Fibroblast of skin of back (primary cell): ENCODE measurements around the gene CASK.
"Not testable (repeated sequence)": the region's sequence is repeated elsewhere in the genome, so short reads cannot be mapped to it uniquely, and the experiment has no call there.

Experiments used
- DNase-seq: peaks from one replicate; pipeline ENCODE4 v3.0.0-alpha.2; 2013

Gene CASK

DNA sequence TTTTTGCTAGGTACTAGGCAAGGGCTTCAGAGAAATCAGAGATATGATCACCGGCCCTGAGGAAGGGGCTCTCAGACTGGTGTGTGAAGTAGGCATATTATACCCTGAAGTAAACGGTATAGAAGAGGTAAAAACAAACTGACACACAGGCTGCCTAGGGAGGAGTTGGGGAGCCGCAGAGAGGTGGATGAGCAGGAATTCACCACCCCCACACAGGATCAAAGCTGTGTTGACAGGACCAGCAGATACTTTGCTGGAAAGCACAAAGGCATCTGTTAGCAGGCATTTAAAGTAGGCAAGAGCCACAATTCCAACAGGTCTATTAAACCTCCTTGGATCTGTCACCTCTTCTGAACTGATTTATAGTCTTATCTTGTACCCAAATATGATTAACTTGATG lies 306.4 kb downstream of the CASK start:
- no peak for DNase-seq

DNA sequence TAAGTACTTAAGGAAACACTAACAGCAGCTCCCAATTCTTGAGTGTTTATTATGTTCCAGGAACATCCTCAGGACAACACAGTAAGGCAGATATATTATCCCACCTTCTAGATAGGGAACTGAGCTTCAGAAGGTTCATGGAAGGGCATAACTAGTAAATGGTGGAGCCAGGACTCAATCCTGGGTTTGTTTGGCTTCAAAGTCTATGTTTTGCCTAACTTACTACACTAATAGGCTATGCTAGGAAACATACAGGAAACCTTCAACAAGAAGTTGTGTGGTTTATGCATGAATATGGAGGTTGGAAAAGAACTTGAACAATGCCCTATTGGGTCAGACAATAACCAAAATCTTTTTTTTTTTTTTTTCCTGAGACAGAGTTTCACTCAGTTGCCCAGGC lies 307.1 kb downstream of the CASK start:
- DNase-seq, result no peak

DNA sequence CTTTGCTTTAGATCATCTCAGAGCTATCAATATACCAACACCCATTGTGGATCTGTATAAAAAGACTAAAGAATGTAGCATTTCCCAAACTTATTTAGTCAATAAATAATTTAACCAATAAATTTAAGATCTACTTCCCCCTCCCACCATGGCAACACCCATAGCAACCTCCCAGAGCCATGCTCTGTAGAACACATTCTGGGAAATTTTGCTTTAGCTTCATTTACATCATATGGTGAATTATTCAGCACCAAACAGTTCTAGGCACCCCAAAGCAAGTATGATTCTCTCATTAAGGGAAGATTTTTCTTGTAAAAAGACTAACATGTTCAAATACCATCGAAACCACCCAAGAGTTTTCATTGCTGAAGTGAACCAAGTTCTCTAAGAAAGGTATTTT lies 315.1 kb downstream of the CASK start:
- DNase-seq, result no peak

DNA sequence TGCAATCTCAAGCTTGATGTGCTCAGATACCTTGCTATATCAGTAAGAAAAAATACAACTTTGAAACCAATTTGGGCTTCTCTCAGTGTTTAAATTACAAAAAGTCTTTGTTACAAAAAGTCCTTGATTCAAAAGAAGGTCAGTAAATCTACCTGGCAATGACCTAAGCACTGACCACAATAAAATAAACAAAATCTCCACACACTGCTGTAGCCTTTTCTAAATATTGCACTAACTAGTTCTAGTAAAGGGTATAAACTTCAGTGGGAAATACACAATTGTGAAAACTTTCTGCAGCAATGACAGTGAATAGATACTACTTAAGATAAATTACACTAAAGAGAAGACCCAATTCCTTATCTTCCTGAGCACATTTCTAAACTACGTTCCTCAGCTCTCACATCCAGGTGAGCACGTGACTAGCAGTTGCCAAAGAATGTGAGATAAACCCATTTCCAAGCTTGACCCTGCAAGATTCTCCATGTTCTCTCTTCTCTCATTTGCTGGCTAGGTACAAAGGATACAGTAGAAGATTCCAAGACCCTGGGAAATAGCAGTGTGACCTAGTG lies 316.0 kb downstream of the CASK start:
- DNase-seq, result no peak

DNA sequence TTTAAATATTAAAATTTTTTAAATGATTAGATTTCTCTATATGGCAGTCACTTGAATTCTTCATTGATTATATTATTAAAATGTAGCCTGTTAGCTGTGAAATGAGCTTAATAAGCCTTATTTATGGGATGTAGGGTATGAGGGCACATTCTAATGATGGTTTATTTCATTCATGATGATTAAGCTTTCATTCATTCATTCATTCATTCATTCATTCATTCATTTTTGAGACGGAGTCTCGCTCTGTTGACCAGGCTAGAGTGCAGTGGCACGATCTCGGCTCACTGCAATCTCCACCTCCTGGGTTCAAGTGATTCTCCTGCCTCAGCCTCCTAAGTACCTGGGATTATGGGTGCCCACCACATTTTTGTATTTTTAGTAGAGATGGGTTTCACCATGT lies 317.3 kb downstream of the CASK start:
- not testable (repeated sequence) for DNase-seq

DNA sequence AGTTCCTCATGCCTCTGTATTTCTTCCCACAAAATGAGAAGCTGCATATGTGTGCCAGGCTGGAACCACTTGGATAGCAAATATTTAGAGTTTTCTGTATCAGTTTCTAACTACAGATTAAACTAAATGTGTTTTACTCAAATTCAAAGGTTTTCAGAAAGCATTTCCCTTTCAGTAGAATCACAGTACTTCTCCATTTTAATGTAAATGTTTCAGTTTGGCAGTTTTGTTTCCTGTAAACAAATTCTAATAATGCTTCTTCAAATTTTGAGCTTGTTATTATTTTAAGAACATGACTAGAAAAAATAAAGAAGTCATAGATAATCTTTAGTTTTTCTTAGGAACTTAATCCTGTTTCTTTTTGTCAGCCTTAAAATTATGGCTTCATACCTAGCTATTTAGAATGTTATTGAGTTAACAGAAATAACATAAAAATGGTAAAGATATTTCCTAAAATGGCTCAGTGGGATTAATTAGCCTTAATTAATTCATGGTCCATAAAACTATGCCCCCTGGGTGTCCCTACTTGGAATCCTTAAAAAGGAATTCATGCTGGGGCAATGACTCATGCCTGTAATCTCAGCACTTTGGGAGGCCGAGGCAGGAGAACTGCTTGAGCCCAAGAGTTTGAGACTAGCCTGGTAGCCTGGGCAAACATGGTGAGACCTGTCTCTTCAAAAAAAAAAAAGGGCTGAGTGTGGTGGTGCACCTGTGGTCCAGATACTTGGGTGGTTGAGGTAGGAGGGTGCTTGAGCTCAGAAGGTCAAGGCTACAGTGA lies 318.4 kb downstream of the CASK start:
- DNase-seq, result peak; percentile 53

DNA sequence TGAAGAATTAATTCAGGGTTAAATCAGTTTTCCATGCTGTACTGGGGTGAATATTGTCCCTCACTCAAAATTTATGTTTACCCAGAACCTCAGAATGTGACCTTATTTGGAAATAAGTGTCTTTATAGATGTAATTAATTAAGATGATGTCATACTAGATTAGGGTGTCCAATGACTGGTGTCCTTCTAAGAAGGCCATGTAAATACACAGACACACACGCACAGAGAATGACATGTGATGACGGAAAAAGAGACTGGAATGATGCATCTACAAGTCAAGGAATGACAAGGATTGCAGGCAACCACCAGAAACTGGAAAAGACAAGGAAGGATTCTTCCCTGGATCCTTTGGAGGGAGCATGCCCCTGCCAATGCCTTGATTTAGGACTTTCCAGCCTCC lies 319.2 kb downstream of the CASK start:
- DNase-seq, result no peak

DNA sequence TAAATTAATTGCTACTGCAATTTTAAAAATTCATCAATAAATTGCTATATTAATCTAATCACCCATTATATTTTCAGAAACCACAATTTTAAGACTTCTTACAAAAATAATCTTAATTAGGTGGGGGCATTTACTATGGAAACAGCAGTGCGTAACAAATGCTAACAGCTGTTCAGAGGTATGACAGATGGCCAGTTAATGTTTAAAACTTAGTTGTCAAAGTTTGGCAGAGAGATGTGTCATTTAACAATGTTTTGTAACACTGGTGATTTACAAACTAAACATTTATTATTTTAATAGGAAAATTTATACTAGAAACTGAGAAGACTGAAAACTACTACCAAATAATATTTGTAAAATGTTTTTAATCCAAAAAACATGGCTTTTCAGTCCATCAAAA lies 319.8 kb downstream of the CASK start:
- DNase-seq, result no peak

DNA sequence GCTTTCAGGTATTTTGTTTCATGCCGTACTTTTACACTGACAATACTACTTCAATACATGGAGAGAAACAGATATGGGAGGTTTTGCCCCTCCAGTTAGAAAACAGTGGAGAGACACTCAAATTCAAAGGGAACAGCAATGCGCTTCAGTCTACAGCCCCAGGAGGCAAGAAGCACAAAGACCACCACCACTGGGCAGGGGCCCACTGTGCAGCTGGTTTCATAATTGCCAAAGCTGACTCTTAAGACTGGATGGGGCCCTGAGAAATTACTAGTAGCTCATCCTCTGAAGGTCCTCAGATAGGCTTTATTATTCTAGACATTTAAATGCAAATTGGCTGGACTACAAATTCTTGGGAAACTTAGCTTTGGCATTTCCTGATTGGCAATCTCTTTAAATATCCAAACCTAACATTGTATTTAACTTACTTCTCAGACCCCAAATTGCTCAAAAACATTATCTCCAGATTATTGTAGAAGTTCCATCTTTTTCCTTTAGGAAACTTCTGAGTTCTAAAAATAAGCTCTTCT lies 320.5 kb downstream of the CASK start:
- DNase-seq, result peak; percentile 52

DNA sequence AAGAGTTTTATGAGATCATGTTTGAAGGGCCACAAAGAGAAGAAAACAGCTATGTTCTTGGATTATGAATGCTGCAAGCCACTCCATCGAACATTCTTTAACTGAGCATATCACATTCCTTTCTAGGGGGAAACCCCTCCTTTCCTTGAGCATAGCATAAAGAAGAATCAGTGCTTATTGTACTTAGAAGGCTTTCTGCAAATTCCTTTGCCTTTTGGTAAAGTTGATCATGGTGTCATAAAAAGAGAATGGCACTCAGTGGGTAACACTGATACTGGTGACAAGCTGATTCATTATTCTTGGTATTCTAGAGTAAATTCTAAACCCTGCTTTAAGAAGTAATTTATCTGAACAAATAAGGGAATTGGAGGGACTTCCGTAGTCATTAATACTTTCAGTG lies 323.1 kb downstream of the CASK start:
- peak; percentile 94 for DNase-seq

DNA sequence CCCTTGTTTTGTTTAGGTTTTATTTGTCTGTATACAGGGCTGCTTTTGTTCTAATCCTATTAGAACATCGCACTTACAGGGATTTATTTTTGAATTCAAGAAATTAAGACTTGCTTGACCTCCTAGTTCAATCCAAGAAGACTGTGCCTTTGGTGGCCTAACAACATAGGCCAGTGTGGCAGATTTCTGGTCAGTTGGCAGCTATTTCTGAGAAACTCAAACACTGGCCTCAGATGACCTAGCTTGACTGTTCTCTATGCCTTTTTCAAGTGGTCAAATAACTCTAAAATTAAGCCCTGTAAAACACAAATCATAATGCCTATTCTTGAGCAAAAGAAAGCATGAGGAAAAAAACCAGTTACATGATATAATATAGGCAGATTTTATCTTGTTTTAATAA lies 323.8 kb downstream of the CASK start:
- DNase-seq, result no peak

DNA sequence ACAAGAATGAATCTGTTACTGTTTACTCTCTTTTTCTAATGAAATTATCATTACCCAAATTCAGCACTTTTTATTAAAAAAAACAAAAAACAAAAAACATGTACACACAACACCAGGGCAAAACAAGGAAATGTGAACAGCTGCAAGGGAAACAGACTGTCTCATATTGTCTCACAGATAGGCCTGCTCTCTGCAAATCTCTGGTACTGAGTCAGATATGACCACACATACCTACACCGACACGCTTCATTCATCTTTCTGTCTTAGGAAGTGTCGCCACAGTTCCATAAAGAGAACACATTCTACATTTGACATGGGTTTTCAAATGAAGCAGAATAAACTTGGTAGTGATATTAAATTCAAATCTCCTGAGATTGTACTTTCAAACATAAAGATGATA lies 326.8 kb downstream of the CASK start:
- no peak for DNase-seq

DNA sequence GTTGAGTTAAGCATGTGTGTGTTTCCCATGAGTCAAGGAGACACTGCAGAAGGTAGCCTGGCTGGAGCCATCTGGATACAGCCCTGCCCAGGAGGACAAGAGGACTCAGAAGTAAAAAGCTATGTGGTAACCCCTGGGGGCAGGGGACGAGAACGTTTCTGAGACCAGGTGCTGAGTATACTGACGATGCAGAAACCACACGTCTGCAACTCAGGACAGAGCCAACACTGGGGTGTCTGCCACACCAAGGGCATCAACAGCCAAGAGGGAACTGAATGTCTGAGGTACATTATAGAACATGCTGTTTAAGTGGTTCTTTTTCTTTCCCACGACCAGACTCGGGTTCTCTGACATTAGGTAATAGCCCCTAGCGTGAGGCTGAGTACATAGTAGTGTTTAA lies 328.7 kb downstream of the CASK start:
- no peak for DNase-seq

DNA sequence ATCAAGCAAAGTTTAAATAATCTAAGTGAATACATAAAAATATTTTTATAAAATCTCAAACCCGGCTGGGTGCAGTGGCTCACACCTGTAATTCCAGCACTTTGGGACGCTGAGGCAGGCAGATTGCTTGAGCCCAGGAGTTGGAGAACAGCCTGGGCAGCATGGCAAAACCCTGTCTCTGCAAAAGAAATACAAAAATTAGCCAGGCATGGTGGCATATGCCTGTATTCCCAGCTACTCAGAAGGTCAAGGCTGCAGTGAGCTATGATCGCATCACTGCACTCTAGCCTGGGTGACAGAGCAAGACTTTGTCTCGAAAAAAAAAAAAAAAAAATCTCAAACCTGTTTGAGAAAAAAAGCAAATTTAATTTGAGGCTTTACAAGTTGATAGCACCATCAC lies 331.4 kb downstream of the CASK start:
- DNase-seq, result no peak

DNA sequence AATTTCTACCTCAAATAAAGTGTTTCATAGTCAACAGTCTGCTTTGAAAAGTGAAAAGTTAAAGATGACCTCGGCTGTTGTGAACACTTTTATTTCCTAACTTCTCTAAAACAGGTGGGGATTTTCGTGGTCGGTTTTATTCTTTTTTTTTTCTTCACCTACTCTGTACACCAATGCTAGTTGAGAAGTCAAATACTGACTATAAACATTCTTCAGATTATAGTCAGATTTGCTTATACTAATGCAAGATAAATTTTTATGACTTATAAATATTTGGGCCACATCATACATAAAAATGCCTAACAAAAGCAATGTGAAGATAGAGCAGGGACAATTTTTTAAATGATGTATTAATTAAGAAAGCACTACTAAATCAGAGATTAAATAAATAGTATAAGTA lies 332.7 kb downstream of the CASK start:
- DNase-seq, result no peak

DNA sequence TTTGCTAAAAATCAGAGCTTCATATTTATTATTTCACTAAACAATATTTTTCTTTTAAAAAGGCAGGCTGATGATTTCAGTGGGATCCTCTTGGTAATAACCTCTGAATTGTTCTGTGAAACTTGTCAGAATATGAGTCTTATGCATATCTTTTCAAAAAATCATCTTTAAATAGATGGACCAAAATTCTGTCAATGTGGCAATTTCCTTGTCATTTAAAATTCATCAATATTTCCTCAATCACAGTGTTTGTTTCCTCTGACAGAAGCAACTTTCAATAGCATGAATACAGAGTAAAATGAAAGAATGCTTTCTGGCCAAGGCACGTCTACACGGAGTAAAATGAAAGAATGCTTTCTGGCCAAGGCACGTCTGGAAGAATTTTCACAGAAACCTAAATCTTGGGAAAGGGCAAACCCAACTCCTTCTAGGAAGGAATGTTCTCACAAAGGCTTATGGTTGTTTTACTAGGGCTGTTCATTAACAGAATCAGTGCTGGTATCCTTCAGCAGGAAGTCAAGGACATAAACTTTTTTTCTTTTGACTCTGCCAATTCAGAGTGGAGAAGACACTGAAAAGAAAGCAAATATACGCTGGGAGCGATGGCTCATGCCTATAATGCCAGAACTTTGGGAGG lies 333.6 kb downstream of the CASK start:
- DNase-seq, result peak; percentile 51

DNA sequence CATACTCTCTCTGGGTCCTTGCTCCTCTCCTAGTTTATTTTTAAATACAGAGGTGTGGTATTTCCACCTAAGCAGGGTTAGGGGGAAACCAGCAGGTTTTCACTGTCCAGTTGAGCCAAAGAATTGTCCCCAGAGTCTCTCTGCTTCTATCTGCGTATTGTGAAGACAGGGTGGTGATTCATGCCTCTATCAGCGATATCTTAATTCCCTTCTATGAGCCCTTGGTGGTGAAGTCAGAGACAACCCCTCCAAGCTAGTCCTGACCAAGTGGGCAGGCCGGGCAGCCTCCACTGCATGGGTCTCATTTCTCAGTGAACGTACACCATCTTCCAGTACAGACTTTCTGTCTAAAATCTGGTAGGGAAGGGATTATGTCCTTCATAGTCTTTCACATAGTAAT lies 335.1 kb downstream of the CASK start:
- no peak for DNase-seq

DNA sequence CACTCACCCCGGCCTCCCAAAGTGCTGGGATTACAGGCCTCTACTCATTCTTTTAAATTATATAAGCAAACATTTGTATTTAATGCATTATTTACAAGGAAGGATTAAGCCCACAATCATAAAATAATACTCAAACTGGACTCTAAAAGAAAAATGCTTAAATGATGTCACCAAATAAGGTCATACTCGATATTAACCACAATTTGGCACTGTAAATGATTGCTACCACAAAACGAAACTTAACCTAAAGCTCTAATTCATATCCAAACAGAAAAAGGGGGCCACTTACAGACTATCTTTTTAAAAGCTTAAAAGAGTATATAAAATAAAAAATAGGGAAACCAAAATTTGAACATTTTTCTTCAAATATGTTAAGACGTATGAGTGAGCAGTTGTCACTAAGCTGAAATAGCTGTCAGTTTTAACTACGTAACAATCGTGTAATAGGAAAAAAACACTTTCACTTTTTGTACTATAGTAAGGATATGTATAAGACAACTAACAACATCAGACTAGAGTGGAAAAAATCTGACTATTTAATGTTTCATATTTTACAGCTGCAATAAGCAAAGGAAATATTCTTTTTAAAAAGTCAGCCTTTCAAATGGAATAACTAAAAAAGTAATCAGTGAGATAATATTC lies 342.8 kb downstream of the CASK start:
- no peak for DNase-seq

DNA sequence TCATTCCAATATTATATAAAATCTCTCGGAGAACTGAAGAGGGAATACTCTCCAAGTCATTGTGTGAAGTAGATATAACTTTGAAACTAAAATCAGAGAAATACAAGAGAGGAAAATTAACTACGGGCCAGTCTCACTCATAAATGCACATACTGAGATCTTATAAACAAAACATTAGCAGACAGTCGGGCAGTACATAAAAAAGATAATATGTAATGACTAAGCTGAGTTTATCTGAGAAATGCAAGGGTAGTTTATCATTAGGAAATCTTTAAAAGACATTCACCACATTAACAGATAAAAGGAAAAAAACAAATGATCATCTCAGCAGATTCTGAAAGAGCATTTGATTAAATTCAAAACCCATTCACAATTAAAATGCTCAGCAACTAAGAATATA lies 359.5 kb downstream of the CASK start:
- DNase-seq, result no peak

DNA sequence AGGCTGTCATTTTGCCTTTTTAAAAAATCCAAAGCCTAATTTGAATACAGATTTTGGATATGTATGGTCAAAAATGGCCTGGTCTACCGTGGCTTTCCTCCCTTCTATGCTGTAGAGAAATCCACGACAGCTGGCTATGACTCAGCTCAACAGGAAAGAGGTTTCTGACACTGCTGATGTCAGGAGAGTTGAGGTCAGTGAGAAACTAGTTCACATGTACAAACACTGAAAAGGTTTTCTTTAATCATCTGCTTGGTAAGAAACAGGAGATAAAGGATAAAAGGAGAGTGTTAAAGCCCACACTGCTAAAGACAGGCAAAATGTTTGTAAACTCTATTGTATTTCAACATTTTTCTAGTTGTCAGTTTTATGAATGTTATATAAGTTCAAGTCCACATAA lies 362.3 kb downstream of the CASK start:
- peak; percentile 77 for DNase-seq

DNA sequence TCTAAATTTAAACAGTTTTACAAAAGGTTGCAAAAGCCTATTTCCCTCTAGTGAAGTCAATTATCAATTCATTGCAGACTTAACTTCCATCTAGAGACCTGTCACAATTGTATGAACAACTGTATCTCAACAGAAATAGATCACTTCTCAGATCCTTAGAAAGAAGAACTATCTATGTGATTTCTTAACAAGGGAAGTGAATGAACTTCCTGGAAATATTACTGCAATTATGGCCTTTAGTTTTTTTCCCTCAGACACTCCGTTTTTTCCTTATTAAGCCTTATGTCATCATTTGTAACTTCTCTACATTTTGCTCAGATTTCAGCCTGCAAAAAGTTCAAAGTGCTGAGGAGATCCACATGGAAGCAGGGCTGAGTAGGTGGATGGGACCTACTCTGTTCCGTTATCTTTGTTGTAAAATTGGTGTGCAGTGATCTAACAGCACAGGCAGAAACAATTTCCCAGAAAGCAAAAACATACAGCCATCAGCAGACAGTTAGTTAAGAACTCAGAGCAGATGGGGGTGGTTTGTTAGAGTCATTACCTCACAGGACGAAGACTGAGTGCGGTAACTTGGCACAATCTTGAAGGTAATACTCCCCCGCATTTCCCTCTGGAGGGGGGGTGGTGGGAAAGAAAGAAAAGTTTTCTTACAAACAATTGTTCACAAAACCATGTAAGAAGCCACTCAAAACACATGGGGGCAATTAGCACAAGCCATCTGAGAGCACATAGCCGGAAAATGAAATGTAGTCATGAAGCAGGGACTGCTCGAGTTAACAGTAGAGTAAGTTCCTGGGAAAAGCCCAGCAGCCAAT lies 363.9 kb downstream of the CASK start:
- peak; percentile 44 for DNase-seq

DNA sequence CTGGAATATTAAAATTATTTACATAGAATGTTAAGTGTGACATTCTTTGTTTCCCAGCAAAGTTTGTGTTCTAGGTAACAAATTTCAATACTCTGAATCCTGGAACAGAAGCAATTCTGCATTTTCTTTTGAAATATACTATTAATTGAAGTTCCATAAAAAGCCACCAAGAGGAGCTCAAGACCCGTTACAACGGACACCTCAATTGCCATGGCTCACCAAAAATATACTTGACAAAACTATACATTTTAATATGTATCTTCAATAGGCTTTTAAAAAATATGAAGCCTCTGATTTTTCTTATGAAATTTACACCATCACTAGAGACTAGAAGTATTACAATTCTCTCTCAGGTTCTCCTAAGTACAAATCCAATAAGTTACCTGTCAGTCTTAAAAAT lies 364.8 kb downstream of the CASK start:
- peak; percentile 27 for DNase-seq

DNA sequence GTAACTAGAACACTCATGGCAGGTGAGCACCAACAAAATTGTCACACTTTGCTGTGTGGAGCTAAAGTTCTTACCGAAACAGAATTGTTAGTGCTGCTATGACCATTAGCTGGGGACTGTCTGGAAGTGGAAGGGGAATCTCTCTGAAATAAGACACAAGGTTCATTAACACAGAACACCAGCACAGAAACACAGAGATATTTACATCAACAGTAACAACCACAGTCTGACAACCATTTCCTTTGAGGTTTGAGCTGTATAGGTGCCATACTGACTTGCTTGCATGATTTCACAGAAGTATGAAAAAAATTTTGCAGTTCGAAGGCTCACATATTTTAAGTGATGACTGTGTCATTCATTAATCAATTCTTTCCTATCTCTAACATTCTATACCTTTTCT lies 366.4 kb downstream of the CASK start:
- no peak for DNase-seq
